DMS114 treated with DMSO at 0.1 percent for 48 hours (cell line): ENCODE measurements around the gene ALG12.

Experiments
- DNase-seq: peaks from one replicate; lab custom pipeline; 2025; ENCODE audit not compliant: unreplicated experiment; lab: John Stamatoyannopoulos, UW

Gene ALG12

DNA sequence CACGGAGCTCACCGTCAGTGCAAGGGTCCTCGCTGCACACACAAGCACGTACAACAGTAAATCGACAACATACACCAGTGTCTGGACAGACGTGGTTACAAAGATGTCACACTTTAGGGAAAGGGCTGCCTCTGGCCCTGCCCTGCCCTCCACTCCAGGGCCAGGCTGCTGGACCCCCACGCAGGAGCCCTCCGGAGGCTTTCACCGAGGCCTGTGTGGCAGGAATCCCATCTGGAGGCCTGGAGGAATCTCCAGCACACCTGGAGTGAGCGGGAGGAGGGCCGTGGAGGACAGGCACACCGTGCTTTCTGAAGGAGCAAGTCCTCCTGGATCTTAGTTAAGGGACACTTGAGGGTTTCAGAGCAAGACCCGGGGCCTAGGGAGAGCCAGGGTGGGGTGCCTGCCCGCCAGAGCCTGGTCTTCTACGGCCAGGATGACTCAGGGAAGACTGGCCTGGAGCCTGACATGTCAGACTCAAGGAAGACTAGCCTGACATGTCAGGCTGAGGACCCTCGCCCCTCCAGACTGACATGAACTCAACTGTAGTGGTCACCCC lies 40.2 kb upstream of the ALG12 start:
- no peak for DNase-seq

DNA sequence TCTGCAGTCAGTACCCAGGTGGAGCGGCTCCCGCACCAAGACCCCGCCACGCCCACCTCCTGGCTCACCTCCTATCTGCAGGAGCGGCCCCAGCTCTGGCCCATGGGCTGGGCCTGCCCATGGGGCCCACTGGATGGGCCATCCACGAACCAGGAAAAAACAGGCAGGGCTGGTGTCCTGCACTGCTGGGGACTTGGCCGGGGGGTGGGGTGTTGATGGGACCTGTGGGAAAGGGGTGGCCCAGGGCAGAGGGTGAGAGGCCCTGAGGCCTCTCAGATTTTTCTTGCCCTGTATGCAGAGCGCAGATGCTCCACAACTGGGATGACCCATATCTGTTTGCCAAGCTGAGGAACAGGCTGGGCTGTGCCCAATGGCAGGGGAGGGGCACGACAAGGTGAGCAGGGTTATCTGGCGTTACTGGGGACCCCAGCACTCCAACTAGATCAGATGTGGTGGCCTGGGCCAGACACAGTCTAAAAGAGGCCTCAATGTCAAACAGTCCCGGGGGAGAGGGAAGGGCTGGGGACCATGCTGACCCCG lies 39.7 kb upstream of the ALG12 start:
- no peak for DNase-seq

DNA sequence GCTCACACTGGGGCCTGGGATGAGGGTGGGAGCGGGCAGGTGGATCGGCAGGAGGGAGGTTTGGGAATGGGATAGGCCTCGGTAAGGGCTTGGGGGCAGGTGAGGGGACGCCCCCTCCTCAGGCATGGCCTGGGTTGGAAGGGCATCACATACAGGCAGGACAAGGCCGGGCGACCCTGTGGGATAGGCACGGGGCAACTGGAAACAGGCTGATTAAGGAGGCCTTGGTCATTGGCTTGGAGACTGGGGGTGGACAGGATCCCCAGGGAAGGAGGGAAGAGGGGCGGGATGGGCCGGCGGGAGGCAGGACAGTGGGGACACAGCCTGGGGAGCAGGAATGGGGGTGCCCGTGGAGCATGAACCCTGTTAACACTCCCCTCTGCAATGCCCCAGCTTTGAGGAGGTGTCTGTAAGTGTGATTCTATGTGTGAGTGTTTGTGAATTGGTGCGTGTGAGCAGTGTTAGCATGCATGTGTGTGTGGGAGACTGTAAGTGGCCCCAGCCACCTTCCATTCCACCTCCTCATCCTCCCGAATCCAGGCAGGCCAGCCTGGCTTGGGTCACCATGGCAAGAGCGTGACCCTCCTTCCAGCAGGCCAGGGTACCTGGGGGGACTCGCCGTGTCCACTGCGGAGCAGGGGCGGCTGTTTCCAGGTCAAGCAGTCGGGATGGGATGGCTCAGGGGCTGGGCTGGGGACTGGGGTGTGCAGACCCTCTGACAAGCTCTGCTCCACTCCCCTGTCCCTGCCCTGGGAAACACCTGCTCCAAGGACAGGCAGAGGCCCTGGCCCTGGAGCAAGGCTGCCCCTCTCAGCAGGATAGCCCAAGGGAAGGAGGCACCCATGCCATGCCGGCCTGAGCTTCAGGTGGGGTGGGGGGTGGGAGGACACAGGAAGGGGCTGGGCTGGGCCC lies 38.9 kb upstream of the ALG12 start:
- DNase-seq: no peak

DNA sequence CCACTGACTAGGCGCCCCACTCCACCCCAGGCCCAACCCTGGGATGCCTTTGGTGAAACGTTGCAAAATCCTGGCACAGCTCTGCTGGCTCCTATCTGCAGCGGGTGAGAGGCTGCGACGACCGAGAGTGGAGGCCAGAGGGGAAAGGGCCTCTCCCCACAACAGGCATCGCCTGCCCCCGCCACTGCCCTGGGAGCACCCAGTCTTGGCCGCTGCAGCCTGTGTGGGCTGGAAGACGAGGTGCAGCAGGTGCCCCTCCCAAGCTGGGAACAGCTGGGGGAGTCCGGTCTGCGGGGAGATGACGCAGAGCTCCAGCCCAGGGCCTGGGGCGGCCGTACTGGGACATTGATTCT lies 38.2 kb upstream of the ALG12 start:
- no peak for DNase-seq

DNA sequence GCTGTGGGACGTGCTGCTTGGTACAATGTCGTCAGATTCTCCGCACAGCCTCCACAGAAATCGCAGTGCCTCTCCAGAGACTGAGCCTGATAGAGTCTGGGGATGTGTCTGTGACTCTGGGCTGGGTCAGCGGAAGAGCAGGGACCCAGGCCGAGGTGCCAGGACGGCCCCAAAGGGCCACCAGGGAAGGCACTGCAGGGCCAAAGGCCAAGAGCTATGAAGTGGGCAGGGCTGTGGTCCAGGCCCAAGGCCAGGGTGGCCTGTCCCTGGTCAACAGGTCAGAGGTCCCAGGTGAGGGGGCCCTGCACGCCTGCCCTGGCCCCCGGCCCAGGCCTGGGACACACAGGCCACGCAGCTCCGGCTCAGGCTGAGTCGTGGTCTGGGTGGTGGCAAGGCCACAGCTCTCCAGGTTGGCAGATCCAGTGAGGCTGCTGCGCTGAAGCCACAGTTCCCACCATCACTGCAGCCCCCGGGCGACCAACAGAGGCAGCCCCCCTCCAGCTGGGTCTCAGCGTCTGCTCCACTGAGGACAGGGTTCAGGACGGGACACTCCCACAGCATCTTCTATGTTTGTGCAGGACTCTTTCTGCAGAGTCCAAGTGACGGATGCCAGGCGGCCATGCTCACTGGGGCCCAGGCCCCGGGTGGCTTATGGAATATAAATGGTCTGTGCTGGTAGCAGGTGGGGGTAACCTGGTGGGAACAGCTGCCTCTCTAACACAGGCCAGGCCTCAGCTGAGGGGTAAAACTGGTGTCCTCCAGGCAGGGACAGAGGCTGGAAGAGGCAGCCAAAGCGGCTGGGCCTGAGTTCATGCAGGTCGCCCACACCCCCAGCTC lies 37.6 kb upstream of the ALG12 start:
- no peak for DNase-seq

DNA sequence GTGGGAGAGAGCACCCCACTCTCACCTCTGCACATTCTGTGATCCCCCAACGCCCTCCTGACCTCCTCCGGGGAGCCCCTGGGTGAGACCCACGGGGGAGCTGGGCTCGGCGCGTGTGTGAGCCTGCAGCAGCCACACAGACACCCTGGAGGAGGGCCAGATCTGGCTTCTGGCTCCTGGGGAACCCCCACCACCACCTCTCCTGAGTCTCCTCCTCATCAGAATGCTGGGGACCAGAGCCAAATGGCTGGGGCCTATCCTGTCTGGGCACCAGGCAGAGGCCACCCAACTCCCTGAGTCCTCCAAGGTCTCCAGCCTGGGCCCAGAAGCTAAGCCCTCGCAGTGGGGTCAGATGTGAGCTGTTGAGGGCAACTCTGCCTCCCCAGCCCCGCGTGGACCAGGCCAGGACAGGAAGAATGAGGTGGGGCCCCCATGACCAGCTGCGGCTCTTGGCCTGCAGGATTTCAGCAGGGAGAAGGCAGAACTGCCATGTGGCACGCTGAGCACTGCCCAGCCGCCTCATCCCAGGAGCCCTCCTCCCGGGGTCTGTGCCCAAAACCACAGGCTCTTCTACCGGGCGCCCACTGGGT lies 36.8 kb upstream of the ALG12 start:
- DNase-seq: no peak

DNA sequence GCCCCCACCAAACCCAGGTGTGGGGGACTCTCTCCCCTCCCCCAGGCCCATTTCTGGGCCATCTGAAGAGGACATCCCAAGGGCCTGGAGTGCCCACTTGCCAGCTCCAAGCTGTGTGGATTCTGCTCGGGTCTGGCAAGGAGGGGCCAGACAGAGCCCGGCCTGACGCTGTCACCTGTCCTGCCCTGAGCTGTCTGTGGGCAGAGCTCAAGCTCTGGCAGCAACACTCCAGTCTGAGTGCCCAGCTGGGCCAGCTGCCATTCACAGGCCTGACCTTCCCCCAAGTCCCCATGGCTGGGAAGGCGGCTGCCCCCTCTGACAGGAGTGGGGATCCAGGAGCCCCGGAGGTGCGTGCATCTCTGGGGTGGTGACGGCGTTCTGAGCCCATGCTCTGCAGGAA lies 36.1 kb upstream of the ALG12 start:
- DNase-seq: no peak

DNA sequence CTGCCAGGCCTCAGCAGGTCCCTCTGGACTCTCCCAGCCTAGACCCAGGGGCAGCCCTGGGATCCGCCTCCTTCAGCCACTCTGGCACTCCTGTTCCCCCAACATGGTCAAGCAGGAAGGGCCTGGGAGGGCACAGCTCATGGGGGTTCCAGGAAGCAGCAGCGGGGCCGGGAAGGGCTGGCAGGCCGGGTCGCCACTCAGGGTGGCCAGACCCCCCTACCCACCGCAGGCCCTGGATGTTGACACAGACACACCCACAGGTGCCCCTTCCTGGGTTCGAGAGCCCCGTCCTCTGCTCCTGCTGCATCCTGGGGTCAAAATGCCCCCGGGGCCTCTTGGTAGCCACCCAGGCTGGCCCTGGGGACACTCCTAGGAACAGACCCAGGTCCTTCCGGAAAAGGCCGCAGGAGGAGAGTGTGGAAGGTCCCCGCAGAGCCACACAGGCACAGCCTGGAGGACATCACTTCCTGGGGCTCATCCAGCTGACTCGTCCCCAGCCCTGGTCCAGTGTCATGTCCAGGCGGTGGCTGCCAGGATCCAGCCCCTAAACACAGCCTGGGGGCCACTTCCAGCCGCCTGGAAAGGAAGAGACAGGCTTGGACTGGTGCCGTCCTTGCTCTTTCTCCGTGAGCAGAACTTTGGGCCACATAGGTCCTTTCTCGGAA lies 35.6 kb upstream of the ALG12 start:
- no peak for DNase-seq

DNA sequence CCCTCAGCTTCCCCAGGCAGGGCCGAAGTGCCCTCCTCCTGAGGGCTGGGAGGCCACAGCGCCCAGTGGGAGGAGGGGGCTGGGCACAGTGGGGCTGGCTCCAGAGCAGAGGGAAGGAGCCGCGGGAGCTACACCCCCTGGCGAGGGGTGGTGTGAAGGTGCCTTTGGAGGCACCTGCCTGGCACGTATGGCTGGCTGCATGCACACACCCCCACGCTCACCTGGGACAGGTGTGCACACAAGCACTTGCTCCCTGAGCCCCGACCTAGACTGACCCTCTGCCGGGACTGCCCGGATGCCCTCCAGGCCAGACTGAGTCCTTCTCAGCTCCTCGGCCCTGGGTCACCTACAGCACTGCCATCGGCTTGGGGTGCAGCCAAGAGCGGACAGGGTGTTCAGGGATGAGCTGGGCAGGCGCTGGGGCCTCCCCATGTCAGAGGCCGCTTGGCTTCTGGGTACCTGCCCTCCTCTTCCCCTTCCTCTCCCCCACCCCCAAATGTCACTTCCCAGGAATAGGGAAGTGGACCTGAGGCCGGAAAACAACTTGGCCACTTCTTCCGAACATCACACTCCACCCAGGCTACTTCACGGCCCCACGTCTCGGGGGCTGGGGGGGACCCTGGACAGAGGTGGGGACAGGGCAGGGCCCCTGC lies 34.9 kb upstream of the ALG12 start:
- DNase-seq: no peak

DNA sequence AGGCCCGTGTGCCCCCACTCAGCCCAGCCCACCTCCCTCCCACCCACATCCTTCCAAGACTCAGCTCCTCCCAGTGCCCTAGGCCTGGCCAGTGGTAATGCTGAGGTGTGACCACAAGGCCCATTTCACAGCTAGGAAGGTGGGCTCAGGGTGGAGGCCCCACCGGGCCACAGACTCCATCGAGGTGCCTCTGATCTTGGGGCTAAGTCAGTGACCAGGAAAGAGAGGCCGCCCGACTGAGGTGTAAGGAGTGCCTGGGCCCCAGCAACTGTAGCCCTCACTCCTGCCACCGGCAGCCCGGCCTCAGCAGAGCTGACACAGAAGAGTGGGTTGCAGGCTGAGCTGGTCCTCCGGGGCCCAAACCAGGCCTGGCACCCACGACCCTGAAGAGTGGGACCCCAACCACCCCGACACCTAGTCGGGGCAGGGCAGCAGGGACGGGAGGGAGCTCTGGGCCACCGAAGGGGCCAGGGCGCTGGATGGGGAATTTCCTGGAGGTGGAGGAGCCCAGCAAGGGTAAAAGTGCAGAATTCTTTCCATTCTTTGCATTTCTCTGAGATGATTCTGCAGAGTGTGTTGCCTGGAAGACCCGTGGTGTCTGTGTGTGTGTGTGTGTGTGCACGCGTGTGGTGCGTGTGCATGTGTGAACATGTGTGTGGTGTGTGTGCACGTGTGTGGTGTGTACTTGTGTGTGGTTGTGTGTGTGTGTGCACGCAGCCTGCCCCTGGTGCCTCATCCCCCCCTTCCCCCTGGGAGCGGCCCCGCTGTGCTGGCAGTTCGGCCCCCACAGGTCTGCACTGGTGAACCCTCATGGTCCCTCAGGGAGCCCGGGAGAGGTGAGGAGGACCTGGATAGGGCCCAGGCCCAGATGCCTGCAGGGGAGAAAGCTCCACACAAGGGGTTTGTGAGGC lies 34.0 kb upstream of the ALG12 start:
- no peak for DNase-seq

DNA sequence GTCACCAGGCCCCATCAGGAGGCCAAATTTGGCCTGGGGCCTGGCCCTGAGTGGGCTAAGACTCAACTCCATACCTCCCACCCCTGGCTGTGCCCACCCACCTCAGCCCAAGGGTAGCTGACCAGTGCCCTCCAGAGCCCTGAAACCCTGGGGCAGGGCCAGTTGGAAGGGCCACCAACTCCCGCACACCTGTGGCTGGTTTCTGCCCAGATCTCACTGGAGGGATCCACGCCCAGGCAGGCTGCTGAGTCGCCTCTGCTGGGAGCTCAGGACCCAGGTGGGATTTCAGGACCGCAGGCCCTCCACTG lies 33.4 kb upstream of the ALG12 start:
- no peak for DNase-seq

DNA sequence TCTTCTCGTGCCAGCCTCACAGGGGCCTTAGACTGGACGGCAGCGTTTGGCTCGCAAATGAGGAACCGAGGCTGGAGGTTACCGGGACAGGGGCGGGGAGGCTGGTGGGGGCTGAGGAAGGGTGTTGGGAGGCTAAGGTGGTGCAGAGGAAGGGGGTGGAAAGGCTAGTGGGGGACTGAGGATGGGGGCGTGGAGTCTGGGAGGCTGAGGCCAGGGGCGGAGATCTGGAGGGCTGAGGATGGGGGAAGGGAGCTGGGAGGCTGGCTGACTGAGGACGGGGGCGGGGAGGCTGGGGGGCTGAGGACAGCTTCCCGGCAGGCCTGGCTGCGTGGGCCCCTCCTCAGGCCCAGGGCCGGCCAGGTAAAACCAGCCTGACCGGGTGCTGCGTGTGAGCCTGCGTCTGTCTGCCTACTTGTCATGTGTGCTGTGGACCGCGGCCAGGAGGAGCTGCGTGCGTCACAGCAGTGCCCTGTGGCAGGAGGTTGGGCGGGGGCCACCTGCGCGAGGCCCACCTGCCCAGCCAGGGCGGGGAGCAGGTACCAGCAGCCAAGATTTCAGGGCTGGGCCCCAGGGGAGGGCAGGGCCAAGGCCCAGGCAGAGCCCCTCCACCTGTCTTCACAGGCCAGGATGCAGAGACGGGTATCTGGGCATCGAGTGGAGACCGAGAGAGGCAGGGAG lies 32.9 kb upstream of the ALG12 start:
- DNase-seq: no peak

DNA sequence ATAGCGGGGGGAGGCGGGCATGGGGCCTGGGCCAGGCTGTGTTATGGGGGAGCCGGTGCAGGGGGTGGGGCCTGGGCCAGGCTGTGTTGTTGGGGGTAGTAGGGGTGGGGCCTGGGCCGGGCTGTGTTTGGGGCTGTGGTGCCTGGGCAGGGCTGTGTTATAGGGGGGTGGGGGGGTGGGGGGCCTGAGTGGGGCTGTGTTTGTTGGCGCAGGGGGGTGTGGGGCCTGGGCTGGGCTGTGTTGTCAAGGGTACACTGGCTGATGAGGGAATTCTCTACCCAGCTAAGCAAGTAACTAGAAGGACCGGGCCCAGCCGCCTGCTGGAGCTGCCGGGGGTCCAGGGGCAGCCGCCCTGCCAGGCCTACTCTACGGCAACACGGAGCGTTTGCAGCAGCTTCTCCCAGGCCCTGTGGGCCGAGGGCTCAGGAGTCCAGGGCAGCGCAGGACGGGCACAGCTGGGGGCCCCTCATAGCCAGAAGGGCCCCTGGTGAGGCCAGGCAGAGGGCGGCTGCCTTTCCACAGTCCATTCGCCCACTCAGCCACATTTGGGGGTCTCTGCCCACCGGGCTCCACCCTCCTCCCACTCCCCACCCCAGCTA lies 32.3 kb upstream of the ALG12 start:
- no peak for DNase-seq

DNA sequence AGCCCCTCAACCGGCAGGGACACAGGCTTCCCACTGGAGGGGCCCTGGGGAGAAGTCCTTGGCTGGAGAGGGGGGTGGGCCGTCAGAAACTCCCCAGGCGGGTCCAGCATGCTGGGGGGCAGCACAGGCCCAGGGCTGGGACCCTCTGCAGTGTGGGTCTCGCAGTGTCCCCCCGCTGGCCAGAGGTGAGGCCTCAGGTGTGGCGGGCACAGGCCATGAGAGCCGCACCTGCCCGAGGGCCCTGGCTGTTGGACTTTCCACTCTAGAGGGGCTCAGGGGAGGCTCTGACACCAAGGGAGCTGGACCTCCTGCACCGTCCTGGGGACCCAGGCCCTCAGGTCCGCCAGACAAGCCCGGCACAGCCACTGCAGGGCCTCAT lies 31.7 kb upstream of the ALG12 start:
- no peak for DNase-seq

DNA sequence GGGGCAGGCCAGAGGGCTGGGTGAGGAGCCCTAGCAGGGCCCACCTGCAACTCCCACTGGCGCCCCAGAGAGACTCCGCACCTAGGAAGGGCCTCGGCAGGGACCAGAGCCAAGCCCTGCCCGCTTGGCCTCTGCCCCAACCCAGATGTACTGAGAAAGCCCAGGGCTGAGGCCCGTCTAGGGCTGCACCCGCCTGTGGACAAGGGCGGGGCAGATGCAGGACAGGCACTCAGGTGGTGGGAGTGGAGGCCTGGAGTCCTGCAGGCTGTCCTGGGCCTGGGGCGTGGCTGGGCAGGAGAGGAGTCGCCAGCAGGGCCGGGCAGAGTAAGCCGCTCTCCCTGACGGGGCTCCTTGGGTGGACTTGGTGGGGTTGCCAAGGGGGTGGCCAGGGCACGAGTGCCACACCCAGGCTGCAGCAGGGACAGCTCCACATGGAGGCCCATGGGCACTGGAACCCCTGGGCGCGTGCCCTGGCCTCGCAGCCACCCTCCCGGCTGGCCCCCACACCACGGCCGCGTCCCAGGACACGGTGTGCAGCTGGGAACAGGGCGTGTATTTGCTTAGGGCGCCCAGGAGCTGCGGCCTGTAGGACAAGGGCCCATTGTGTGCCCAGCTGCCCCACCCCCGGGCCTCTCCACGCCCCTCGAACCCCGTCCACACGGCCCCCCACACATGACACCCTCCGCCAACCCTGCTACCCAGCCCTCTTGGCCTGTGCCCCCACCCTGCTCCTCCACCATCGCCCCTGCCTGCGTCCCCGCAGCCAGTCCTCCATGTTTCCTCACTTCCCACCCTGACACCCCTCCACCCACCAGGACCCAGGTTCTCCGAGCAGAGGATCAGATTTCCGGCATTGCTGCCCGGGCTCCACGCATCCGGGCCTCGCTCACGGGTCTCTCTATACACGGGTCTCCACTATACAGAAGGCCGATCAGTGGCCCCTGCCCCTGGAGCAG lies 31.0 kb upstream of the ALG12 start:
- DNase-seq: no peak

DNA sequence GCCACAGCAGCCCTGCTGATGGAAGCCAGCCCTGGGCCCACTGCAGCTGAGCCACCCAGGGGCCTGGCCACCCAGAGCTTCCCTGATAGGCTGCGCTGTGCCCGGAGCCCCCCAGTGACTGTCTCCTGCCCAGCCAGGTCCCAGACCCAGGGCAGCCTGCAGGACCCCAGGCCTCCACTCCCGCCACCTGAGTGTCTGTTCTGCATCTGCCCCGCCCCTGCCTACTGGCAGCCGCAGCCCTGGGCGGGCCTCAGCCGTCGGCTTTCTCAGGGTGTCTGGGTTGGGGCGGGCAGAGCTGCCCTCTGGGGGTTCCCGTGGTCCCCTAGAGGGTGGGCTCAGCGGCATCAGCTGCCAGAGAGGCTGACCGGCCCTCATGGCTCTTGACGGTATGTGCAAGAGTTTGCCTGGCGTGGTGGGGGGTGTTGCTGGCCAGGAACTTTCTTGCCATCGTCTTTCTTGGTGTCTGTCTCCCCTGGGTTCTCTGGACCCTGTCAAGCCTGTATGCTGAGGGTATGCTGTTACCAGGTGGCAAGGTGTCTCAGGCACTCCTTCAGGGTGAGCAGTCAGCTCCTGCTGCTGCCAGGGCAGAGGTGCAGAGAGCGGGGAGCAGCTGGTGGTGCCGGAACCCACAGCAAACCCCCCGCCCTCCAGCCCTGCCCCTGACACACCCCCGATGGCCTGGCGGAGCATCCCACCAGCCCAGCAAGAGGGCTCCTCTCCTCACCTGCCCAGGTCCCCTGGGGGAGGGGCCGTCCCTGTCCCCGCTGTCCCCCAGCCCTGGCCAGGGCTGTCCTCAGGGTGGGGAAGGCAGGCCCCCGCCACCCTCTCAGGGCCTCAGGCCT lies 30.1 kb upstream of the ALG12 start:
- no peak for DNase-seq

DNA sequence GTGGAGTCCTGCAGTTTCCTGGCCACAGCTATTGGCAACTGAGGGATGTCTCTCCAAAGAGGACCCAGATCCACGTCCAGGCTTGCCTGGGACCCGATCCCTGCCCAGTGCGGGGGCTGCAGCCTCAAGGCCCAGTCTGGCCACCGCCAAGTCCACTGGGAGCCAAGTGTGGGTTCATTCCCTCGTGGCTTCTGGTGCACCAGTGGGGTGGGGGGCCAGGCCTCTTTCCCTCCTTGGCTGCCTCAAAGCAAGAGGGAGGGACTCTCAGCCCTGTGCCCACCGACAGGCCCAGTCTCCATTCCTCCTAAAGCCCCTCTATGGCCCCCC lies 29.0 kb upstream of the ALG12 start:
- DNase-seq: no peak
